Glutamatergic neuron (in vitro differentiated cells): ENCODE data around the gene RSPRY1. TPM values are rescaled to one million over a fixed set of nuclear protein-coding genes. Genes with fewer than 3 reads are reported as not detected.

Source experiments
- DNase-seq: peaks from one replicate; pipeline ENCODE4 v3.0.0; 2022
- H3K27ac Mint-ChIP-seq: one replicate; pipeline ENCODE4 v1.8.0; 2020; ENCODE audit warnings: mild to moderate bottlenecking, mixed read lengths, inconsistent platforms; ENCODE audit not compliant: unreplicated experiment
- H3K27me3 Mint-ChIP-seq: one replicate; pipeline ENCODE4 v1.8.0; 2020; ENCODE audit warnings: mild to moderate bottlenecking, moderate library complexity, mixed read lengths, inconsistent platforms; ENCODE audit not compliant: unreplicated experiment
- H3K36me3 Mint-ChIP-seq: one replicate; pipeline ENCODE4 v1.8.0; 2020; ENCODE audit warnings: mild to moderate bottlenecking, mixed read lengths, inconsistent platforms; ENCODE audit not compliant: unreplicated experiment
- H3K4me1 Mint-ChIP-seq: one replicate; pipeline ENCODE4 v1.8.0; 2020; ENCODE audit warnings: mild to moderate bottlenecking, low read depth, mixed read lengths, inconsistent platforms; ENCODE audit not compliant: unreplicated experiment
- H3K4me3 Mint-ChIP-seq: one replicate; pipeline ENCODE4 v1.8.0; 2020; ENCODE audit warnings: mild to moderate bottlenecking, mixed read lengths, inconsistent platforms; ENCODE audit not compliant: unreplicated experiment
- H3K9me3 Mint-ChIP-seq: one replicate; pipeline ENCODE4 v1.8.0; 2020; ENCODE audit warnings: mild to moderate bottlenecking, moderate library complexity, mixed read lengths, inconsistent platforms; ENCODE audit not compliant: unreplicated experiment
- total RNA-seq: library from RNA; stranded (reverse); fragmentation: NEBNext Ultra II Directional; extraction: Animal tissue kit (Norgen Biotek cat#: 25700); gene quantifications from one replicate; pipeline ENCODE4 v1.2.1, GENCODE V29; 2021; ENCODE audit not compliant: unreplicated experiment
- TF ChIP-seq, protein P1 (sequence below): fragments of 200-600 bp; sonication (generic); IDR thresholded peaks from one replicate; pipeline ENCODE4 v1.5.0; 2021; ENCODE audit not compliant: partially characterized antibody, unreplicated experiment

Gene RSPRY1
- total RNA-seq, 1 donor from 2014 or later = 70.0 TPM

DNA sequence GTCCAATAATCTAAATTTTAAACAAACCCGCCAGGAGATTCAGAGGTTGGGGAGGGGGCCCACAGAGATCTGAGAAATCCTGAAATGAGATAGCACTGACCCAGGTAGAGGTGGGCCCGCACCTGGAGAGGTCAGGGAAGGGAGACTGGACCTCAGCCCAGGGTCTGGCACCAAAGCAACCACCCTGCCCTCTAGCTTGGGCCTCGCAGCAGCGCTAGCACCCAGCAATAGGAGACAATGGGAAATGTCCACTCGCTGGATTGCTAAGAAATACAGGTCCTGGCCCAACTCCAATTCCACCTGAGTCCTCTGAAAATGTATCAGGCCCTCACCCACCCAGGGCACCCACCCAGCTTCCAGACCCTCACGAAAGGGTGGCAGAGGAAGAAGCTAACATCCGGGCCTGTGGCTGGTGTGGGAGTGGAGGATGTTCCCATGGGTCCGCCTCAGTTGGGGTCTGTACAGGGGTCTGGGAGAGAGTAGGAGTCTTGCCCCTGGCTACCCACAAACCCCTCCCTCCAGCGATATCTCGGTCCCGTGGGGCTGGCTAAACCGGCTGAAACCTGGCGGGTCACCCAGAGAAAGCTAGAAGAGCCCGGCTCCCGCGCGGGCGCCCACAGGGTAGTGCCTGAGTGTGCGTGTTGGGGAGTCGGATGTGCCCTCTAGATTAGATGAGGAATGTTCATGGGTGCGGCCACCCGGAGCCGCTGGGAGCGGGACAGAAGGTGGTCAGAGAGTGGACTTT lies 97.3 kb downstream of the RSPRY1 start:
- H3K4me1 Mint-ChIP-seq = peaks cover 2% of the 10 kb centered on the region
- H3K27ac Mint-ChIP-seq = no peak overlapping the region
- peaks cover 4% of the 10 kb centered on the region for H3K9me3 Mint-ChIP-seq
- no peaks in the 10 kb centered on the region for H3K36me3 Mint-ChIP-seq
- no peak for DNase-seq
- TF ChIP-seq, protein P1, sequence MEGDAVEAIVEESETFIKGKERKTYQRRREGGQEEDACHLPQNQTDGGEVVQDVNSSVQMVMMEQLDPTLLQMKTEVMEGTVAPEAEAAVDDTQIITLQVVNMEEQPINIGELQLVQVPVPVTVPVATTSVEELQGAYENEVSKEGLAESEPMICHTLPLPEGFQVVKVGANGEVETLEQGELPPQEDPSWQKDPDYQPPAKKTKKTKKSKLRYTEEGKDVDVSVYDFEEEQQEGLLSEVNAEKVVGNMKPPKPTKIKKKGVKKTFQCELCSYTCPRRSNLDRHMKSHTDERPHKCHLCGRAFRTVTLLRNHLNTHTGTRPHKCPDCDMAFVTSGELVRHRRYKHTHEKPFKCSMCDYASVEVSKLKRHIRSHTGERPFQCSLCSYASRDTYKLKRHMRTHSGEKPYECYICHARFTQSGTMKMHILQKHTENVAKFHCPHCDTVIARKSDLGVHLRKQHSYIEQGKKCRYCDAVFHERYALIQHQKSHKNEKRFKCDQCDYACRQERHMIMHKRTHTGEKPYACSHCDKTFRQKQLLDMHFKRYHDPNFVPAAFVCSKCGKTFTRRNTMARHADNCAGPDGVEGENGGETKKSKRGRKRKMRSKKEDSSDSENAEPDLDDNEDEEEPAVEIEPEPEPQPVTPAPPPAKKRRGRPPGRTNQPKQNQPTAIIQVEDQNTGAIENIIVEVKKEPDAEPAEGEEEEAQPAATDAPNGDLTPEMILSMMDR = no peak
- H3K27me3 Mint-ChIP-seq = peaks cover 10% of the 10 kb centered on the region
- H3K4me3 Mint-ChIP-seq = peak overlapping the region; percentile 57

DNA sequence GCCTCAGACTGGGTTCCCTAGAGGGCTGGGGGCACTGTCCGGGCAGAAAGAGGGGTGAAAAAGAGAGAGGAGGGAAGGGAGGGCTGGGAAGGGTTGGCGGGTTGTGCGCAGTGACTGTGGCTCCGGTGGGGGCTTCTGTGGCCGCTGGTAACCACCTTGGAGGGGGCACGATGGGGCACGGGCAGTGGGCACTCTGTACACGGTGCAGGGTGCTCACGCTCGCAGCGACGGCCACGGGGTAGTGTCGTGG lies 97.8 kb downstream of the RSPRY1 start:
- Mint-ChIP-seq H3K36me3 (no peaks in the 10 kb centered on the region), H3K9me3 (peaks cover 4% of the 10 kb centered on the region), H3K4me1 (peaks cover 2% of the 10 kb centered on the region), H3K27me3 (peaks cover 10% of the 10 kb centered on the region), H3K27ac (no peak overlapping the region), H3K4me3 (peak overlapping the region; percentile 57)
- DNase-seq = no peak
- TF ChIP-seq, protein P1 = no peak

DNA sequence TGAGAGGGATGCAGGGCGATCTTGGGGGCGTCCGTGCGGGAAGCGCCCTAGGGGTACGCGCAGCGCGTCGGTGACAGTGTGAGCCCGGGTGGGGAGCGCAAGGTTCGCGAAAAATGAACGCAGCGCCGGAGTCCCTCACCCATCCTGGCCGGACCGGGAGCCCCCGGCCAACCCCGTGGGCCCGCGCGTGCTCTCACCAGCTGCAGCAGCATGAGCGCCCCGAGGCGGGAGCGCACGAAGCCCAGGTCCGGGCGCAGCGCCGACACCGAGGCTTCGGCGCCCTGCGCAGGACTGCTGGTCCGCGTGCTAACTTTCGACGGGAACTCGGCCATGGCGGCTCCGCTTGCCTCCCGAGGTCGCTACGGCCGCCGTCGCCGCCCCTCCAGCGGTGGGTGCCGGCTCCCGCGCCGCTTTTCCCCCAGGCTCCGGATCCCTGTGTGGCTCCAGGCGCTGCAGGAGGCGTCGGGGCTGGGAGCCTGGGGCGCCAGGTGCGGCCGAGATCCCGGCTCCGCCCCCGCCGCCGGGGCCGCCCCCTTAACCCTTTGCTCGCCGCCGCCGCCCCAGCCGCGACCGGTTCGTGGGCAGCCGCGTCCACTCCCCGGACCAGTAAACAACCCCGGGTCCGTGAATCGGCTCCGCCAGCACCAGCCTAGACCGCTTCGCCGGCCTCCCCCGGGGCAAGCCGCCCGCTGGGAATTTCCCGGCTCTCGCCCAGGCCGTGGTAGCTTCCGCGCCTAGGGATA lies 98.3 kb downstream of the RSPRY1 start, which contains the start of gene PLLP:
Gene PLLP (minus strand): TSS at position 464 of the 743 bp plus-strand sequence. CDS start 132 bp downstream, at position 332.
- Mint-ChIP-seq H3K4me3 (peak within 1 kb of the TSS; percentile 57), H3K27ac (no peak within 1 kb of the TSS), H3K9me3 (peaks cover 4% of the 10 kb centered on the region), H3K4me1 (peaks cover 2% of the 10 kb centered on the region), H3K36me3 (no peaks in the 10 kb centered on the region), H3K27me3 (peaks cover 11% of the 10 kb centered on the region)
- peak; percentile 40 for DNase-seq
- TF ChIP-seq, protein P1 = no peak

DNA sequence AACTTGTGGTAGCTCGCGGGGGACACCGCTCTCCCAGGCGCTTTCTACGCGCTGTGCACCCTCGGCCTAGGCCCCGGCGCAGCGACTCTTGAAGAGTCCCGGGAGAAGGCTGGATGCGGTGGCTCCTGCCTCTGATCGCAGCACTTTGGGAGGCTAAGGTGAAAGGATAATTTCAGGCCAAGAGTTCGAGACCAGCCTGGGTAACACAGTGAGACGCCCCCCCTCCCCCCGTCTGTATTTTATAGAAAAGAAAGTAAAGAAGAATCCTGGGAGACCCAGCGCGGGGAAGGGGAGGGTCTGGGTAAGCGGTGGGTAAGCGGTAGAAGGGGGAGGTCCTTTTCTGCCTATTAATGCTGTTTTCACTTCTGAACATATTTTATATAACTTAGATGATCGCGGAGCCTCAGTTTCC lies 98.8 kb downstream of the RSPRY1 start:
- DNase-seq = no peak
- TF ChIP-seq, protein P1 = no peak
- Mint-ChIP-seq H3K9me3 (peaks cover 4% of the 10 kb centered on the region), H3K4me3 (no peak overlapping the region), H3K27ac (no peak overlapping the region), H3K4me1 (peaks cover 2% of the 10 kb centered on the region), H3K36me3 (no peaks in the 10 kb centered on the region), H3K27me3 (peaks cover 12% of the 10 kb centered on the region)

DNA sequence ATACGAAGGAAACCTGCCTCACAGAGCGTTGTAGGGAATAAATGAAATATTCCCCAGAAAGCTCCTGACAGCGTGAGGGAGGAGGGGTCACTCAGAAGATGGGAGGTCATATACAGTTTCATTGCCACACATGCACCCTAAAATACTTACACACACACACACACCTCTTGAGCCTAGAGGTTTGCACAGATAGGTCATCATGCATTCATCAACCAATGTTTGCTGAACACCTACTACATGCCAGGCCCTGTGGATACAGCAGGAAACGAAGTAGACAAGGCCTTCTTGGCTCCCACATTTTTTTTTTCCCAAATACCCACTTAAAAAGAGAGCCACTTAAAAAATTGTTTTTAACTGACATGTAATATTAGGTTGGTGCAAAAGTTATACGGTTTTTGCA lies 99.2 kb downstream of the RSPRY1 start:
- TF ChIP-seq, protein P1 = no peak
- no peaks in the 10 kb centered on the region for H3K36me3 Mint-ChIP-seq
- H3K4me1 Mint-ChIP-seq = peaks cover 2% of the 10 kb centered on the region
- H3K9me3 Mint-ChIP-seq = peaks cover 4% of the 10 kb centered on the region
- H3K27ac Mint-ChIP-seq = no peak overlapping the region
- H3K27me3 Mint-ChIP-seq = peaks cover 12% of the 10 kb centered on the region
- no peak for DNase-seq
- no peak overlapping the region for H3K4me3 Mint-ChIP-seq
